ENCODE data around the gene PLB1.
"Not testable (repeated sequence)": the region's sequence is repeated elsewhere in the genome, so short reads cannot be mapped to it uniquely, and the experiment has no call there.

The PLB1 gene

DNA sequence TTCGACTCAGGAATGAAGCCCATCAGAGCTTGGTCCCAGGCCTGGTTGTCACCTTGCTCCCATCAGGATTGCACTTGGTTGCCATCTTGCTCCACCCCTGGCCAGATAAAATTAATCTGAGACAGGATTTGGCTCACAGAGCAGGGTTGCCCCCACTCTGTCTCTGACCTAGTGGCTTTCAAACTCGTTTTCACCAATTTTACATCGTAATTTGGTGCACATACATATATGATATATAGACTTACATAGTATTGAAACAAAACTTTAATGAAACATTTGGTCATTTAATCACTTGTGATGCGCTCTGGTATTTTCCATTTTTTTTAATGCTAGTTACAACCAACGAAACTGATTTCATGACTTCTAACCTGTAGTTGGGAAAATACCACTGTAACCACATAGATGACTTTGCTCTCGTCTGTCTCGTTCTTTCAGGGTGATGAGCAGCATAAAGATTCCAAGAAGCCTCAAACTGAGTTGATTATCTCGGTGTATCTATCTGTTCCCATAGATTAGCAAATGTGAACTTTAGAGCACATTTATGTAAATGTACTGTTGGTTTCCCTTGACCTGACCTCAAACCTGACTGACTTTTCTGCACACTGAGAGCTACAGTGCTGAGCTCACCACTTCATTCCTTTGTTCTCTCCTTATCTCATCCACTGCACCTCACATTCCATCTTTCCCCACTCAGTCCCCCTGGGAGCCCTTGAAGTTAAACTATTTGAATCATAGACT is 30.5 kb upstream of the PLB1 start:
- no peak for DNase-seq

DNA sequence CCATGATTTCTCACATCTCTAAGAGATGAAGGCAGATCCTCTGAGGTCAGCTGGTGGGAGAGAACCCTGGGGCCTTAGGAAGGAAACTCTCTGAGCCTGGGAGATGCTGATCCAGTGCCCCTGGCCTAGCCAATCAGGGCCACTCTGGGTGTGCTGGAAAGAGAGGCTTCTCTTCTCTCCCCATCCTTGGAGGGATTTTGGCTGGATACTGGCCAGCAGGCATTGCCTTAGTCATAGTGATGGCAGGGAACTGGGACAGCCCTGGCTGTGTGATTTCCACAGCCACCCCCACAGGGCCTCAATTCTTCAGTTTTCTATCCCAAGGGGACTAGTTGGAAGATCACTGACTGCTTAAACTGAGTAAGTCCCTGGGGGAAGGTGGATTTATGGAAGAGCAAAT is 26.6 kb upstream of the PLB1 start:
- no peak for DNase-seq

DNA sequence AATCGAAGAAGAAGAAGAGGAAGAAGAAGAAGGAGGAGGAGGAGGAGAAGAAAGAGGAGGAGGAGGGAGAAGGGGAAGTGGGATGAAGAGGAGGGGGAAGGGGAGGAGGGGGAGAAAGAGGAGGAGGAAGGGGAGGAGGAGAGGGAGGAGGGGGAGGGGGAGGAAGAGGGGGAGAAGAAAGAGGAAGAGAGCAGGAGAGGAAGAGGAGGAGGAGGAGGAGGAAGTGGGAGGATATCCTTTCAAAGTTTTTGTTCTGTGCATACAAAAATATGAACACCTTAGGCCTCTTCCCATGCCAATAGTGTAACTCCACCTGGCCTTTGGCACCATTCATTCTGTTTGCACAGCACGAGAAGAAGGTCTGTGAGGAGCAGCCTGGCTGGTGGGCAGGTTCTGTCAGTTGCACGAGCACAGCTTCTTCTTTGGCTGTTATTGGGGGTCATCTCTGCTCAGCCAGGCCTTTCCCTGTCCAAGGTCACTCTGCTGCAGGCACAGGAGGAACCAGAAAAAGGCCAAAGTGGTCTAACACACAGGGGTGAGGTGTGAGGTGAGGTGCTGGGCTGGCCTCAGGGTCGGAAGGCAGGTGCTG is 25.8 kb upstream of the PLB1 start:
- DNase-seq = no peak

DNA sequence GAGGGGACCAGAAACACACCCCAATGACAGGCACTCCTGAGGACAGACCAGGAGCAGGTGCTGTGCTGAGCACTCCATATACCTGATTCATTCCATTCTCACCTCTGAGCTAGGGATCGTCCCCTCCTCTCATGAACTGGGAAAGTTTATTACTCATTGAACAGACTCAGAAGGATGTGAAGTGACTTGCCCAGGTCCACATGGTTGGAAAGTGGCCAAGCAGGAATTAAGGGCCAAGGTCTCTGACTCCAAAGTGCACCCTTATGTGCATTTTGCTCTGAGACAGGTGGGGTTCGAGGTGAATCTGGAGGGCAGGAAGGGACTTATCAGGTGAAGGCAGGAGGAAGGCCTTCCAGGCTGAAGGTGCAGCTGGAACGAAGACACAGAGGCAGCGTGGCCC is 25.1 kb upstream of the PLB1 start:
- DNase-seq = no peak

DNA sequence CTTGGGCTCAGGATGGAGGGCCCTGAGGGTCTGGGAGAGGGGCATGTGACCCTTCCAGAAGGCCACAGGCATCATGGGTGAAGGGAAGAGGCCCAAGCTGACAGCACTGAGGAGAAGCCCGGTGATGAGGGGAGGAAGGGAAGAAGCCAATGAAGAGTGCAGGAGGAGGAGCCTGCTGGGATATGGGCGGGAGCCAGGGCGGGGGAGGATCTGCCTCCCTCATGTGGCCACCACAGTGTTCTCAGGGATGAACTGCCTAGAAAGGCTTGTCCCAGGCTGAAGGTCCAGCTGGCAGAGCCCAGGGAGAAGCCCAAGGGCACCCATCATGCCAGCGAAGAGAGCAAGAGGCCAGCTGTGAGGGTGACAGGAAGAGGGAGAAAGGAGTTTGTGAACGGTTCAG is 24.6 kb upstream of the PLB1 start:
- no peak for DNase-seq

DNA sequence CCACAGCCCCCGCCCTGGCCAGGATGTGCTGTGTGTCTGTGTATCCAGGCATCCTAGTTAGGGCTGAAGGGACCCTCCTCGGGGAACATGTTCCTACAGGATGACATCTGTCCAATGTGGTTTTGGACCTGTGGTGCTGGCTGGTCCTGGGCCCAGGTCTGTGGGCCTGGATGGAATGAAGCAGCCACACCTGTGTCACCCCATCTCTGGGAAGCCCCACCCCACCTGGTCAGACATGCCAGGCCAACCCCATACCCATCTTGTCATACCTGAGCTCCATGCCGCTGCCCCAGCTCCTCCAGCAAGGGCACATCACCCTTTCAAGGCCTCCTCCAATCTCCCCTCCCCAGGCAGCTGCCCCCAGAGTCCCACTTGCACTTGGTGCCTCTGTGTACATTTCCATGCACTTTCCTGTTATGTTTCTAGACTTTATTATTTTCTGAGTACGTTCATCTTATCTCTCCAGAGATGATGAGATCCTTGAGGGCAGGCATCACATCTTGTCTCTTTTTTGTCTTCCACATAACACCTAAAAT is 24.1 kb upstream of the PLB1 start:
- no peak for DNase-seq

DNA sequence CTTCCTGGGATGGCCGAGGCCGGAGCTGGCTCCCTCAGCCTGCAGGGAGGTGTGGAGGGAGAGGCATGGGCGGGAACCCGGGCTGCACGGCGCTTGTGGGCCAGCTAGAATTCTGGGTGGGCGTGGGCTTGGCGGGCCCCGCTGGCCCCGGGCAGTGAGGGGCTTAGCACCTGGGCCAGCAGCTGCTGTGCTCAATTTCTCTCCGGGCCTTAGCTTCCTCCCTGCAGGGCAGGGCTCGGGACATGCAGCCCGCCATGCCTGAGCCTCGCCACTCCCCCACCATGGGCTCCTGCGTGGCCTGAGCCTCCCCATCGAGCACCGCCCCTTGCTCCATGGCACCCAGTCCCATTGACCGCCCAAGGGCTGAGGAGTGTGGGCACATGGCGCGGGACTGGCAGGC is 23.2 kb upstream of the PLB1 start:
- DNase-seq = not testable (repeated sequence)

DNA sequence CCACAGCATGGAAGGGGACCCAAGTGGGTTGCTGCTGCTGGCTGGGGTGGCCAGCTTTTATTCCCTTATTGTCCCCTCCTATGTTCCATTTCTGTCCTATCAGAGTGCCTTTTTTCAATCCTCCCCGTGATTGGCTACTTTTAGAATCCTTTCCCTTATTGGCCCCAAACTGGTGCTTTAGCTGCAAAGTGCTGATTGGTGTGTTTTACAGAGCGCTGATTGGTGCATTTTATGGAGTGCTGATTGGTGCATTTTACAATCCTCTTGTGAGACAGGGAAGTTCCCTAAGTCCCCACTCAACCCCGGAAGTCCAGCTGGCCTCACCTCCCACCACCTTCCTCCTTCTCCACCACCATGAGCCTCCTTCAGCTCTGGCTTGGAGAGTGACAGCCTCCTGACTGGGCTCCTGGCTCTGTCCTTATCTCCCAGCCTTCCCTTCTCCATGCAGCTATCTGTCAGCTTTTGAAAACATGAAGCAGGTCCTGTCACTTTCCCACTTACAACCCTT is 20.7 kb upstream of the PLB1 start:
- DNase-seq = no peak

DNA sequence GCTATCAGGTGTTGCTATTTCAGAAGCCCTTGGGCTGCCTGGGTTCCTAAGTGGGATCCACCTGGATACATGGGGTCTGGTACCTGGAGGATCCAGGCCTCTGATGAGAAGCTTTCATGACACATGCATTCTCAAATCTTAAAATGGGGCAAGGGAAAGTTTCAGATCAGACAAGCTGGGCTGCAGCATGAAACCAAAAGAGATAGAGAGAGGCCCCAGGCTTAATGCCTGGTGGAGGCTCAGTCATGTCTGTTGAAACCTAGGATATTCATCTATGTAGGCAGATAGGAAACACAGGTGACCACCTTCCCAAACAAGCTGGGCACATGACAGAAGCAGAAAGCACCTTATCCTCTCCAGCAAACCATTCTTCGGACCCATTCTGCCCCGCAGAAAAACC is 18.8 kb upstream of the PLB1 start:
- DNase-seq = no peak

DNA sequence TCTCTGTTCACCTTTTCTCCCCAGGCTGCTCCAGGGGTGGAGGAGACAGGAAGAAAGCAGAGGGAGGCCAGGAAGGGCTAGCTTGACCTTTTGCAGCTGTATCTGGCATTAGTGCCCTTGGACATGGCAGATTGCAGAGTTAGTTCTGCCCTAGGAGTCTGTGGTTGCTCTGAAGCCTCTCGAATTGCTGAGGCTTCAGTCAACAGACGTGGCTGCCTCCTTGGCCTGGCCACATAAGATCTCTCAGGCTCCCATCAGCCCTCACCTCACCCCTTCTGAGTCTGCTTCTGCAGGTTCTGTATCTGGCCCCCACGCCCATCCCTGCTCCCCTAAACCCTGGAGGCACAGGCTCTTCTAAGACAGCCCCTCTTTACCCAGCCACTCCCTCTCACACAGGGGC is 18.2 kb upstream of the PLB1 start:
- DNase-seq = no peak

DNA sequence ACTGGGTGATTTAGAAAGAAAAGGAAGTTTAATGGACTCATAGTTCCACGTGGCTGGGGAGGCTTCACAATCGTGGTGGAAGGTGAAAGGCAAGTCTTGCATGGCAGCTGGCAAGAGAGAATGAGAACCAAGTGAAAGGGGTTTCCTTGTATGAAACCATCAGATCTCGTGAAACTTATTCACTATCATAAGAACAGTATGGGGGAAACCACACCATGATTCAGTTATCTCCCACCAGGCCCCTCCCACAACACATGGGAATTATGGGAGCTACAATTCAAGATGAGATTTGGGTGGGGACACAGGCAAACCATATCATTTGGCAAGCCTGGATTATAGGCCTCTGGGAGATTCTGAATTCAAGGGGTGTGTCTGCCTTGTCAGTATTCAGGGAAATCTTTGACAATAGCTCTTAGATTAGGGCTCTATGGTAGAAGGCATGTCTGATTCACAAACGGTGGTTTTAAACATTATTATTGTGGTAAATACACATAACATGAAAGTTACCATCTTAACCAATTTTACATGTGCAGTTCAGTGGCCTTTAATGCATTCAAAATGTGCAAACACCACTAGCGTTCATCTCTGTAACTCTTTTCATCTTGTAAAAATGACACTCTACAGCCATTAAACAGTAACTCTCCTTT is 15.3 kb upstream of the PLB1 start:
- DNase-seq = no peak

DNA sequence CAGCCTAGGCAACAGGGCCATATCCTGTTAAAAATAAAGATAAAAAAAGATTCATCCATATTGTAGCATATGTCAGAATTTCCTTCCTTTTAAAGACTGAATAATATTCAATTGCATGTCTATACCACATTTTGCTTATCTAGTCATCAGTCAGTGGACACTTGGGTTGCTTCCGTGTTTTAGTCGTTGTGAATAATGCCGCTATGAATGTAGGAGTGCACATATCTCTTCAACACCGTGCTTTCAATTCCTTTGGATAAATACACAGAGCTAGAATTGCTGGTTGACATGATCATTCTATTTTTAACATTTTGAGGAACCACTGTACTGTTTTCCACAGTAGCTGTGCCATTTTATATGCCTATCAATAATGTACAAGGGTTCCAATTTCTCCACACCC is 14.0 kb upstream of the PLB1 start:
- DNase-seq = no peak

DNA sequence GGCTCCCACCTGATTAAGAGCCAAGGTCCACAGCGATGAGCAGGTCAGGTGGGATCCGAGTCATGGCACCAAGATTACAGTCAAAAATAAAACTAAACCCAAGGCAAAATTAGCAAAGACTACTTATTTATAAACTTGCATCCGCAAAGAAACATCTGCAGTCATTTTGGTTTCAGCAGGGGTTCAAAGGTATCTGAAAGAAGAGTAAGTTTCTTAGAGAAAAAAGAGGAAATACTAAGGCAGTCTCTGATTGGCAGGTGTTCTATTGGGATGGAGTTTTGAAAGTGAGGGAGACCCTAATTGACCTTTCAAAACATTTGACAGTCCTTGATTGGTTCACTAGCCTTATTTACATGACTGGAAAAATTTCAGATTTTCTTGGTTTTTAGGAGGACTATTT is 11.0 kb upstream of the PLB1 start:
- DNase-seq = no peak

DNA sequence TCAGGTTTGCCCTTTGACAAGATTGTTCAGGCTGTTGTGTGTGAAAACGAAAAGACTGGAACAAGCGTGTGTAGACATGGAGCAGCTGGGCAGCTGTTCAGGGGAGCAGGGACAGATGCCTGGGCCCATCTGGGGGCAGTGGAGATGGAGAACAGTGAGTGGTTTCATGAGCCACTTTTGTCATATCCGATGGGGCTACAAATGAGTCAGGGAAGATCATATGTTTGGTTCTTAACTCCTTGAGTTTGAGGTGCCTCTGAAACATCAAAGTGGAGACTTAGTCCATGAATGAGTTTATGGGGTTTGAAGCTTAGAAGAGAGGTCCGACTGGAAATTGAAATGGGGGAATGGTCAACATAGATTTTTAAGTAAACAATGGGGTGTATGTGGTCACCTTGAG is 9.3 kb upstream of the PLB1 start:
- DNase-seq = no peak

DNA sequence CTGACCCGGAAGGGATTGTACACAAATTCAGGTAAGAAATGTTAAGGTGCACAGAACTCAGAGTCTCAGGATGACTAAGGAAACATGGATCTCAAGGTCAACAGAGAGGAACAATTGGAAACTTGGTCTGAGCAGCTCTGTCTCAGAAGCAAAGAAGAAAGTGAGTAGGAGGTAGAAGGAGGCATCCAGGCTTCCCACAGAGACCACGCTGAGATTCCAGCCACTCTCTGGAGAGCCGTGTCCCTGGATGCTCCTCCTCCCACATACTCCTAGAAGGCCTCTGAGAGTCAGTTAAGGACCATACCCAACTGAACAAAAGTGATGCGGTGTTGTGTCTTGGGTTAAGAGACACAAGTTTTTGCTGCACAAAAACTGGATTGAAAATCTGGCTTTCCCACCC is 8.6 kb upstream of the PLB1 start:
- no peak for DNase-seq

DNA sequence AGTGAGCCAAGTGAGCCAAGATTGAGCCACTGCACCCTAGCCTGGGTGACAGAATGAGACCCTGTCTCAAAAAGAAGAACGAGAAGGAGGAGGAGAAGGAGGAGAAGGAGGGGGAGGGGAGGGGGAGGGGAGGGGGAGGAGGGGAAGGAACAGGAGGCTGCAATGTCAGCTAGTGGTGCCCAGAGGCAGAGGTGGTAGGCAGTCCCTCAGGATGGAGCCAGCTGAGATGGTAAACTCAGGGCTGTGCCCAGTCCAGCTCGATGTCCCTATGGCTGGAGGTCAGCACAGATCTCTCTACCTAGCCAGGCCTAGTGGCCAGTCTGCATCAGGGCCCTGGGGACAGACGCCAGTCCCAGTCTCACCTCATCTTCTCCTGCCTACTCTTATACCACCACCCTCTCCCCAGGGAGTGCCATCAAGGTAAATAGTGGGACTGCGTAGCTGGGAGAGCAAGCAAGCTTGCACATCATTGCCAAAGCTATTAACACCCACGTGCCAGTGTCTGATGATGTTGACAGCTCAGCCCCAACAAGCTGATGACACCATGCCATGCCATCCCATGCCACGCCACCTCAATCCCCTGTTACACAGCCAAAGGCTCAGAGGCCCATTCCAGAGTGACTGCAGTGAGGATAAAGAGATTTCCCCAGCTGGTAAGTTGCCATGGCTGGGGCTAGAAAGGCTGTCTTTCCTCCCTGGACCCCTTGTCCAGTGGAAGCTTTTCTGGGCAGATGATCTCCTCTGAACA is 7.6 kb upstream of the PLB1 start:
- no peak for DNase-seq

DNA sequence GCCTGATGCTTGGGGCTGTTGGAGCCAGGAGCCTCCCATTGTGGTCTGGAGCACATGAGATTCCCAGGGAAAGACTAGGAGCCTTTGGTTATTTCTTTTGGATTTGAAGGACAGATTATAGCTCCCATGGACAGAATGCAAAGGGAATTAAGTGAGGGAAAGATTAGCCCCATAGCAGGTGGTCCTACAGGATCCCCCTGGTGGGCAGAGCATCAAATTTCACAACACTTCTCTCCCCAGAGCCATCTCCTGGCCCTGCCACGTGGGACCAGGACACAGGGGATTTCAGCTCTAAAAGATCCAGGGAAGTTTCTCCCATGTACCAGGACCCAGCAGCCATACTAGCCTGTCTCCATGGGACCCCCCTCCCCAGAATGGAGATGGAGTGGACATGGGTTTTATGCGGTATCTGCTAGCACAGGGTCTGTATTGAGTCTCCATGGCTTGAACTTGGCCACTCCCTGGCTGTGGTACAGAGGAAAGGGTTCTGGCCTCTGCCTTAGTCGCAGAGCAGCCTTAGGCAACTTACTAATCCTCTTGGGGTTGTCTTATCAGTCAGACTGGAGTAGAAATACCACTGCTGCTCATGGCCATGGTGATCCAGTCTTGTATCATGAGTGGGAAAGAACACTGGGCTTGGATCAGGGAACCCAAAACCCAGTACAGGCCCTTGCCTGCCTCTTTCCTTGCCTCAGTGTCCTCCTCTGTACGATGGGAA is 6.8 kb upstream of the PLB1 start:
- no peak for DNase-seq

DNA sequence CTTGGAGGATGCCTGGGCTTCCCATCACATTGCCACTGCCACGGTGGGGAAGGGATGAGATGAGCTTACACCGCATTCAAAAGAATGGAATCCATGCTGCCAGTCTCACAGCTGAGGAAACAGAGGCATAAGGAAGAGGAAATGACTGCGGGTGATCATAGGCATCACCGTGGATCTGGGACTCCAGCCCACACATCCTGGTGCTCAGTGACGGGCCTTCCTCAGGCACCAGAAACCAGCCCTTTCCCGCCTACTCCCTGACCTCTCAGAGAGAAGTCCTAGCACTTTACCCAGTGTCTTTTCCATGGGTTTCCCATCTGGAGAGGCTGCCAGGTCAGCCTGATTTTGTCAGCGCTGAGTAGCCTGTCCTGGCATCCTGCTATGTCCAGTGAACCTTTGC is 5.3 kb upstream of the PLB1 start:
- DNase-seq = no peak

DNA sequence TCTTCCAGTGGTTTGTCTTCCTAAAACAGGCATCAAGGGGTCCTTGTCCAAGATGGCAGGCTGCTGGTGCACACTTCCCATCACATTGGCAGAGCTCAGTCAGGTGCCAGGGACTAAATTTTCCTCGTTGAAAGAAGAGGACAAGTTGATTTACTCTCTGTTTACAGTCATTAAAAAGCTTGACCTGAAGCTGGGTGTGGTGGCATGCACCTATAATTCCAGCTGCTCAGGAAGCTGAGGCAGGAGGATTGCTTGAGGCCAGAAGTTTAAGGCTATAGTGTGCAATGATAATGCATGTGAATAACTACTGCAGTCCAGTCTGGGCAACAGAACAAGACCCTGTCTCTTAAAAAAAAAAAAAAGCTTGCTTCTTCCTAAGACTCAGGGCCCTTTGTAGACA is 3.6 kb upstream of the PLB1 start:
- no peak for DNase-seq

DNA sequence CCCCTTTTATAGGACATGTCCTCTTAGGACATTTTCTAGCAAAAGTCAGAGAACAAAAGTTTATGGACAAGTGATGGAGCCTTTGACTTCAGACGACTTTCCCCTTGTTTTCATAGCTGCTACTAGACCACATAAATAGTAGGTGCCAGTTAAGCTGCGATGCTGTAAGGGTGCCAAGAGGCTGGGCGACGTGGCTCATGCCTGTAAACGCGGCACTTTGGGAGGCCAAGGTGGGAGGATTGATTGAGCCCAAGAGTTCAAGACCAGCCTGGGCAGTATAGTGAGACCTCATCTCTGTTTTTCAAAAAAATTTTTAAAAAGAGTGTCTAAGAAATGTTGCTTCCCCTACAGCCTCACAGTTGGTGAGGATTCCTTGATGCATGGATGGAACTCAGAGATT is 2.2 kb upstream of the PLB1 start:
- DNase-seq = no peak

DNA sequence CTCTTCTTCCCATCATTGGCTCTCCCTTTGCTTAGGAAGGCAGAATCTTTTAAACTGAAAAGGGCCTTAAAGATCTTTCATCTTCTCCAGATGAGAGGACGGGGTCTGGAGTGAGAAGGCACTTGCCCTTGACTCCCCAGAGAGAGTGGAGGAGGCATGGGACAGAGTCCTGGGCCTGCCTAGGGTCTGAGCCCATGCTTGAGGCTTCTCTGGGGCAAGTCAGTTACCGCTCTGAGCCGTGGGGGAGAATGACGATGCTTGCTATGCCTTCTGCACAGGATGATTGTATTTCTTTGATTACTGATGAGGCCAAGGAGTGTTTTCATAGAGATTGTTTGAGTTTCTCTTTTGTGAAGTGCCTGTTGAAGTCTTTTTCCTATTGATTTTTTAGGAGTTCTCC is 921 bp downstream of the PLB1 start:
- DNase-seq = no peak

DNA sequence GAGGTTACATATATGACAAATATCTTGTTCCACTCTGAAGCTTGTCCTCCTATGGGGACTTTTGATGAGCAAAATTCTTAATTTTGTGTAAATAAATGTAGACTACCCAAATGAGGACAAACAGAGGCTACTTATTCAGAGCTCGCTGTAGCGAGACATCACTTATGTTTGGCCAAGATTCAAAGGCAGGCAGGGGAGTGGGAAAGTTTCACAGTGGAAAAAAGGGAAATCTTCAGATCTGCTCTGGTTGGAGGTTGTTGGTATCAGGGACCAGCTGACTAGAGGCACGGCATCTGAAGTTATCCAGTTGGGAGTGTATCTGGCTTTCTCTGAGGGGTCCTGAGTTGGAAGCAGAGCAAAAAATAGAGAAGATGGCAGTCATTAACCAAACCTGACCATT is 1.3 kb downstream of the PLB1 start:
- no peak for DNase-seq

DNA sequence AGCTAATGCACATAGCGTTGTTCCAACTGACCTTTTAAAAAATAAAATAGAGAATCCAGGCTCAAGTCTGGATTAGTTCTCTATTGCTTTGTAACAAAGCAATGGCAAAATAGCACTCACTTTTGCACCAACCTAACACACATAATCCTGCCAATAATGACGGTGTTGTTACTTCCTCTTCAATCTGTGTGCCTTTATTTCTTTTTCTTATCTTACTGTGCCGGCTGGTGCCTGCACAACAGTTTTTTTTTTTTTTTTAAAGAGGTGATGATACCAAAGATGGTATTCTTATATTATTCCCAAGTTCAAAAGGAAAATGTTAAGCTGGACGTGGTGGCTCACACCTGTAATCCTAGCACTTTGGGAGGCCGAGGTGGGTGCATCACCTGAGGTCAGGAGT is 3.4 kb downstream of the PLB1 start:
- no peak for DNase-seq

Data from CD4-positive, alpha-beta T cell treated with Interferon gamma for 1 hour (primary cell).